H9 (cell line): ENCODE results near the gene TSPAN18. TPM values are rescaled to one million over a fixed set of nuclear protein-coding genes. Genes with fewer than 3 reads are reported as not detected.

Source experiments
- DNase-seq: peaks from one replicate; pipeline ENCODE4 v3.0.0-alpha.2; 2017
- H2AFZ ChIP-seq: one replicate; pipeline ENCODE4 v1.6.1; 2013; ENCODE audit warnings: mild to moderate bottlenecking, low read length, control low read depth, moderate library complexity
- H2AK5ac ChIP-seq: 2 replicates; pipeline ENCODE4 v1.6.1; 2013; ENCODE audit warnings: low read length, control low read depth, mixed read lengths; ENCODE audit not compliant: insufficient read length
- H2BK120ac ChIP-seq: one replicate; pipeline ENCODE4 v1.6.1; 2013; ENCODE audit warnings: low read depth, mild to moderate bottlenecking, low read length, control low read depth, inconsistent platforms; ENCODE audit not compliant: poor library complexity, severe bottlenecking
- H2BK12ac ChIP-seq: 2 replicates; pipeline ENCODE4 v1.6.1; 2013; ENCODE audit warnings: low read length, control low read depth, mixed read lengths, low read depth; ENCODE audit not compliant: insufficient read length
- H2BK15ac ChIP-seq: 2 replicates; pipeline ENCODE4 v1.6.1; 2013; ENCODE audit warnings: low read depth, low read length, control low read depth
- H2BK20ac ChIP-seq: one replicate; pipeline ENCODE4 v1.6.1; 2013; ENCODE audit warnings: low read depth, mild to moderate bottlenecking, low read length, control low read depth, inconsistent platforms; ENCODE audit not compliant: poor library complexity, severe bottlenecking
- H2BK5ac ChIP-seq: 2 replicates; pipeline ENCODE4 v1.6.1; 2013; ENCODE audit warnings: low read length, control low read depth, mixed read lengths; ENCODE audit not compliant: insufficient read length
- H3K14ac ChIP-seq: 2 replicates; pipeline ENCODE4 v1.6.1; 2013; ENCODE audit warnings: low read length, control low read depth; ENCODE audit not compliant: insufficient read depth
- H3K18ac ChIP-seq: 2 replicates; pipeline ENCODE4 v1.6.1; 2013; ENCODE audit warnings: low read depth, mild to moderate bottlenecking, mixed read lengths, low read length, control low read depth; ENCODE audit not compliant: insufficient read length
- H3K23ac ChIP-seq: 2 replicates; pipeline ENCODE4 v1.6.1; 2013; ENCODE audit warnings: low read length, control low read depth, mixed read lengths, low read depth; ENCODE audit not compliant: insufficient read length
- H3K23me2 ChIP-seq: 2 replicates; pipeline ENCODE4 v1.6.1; 2013; ENCODE audit warnings: low read depth, mild to moderate bottlenecking, mixed read lengths, low read length, control low read depth; ENCODE audit not compliant: insufficient read length, poor library complexity, severe bottlenecking
- H3K27ac ChIP-seq: 2 replicates; pipeline ENCODE4 v1.5.1; 2013; ENCODE audit warnings: low read length, control low read depth, mixed read lengths, low read depth; ENCODE audit not compliant: insufficient read length
- H3K27me3 ChIP-seq: 2 replicates; pipeline ENCODE4 v1.6.1; 2013; ENCODE audit warnings: low read length, control low read depth, inconsistent platforms; ENCODE audit not compliant: insufficient read depth
- H3K4ac ChIP-seq: 2 replicates; pipeline ENCODE4 v1.6.1; 2013; ENCODE audit warnings: low read depth, mild to moderate bottlenecking, control low read depth, inconsistent platforms, low read length, moderate library complexity
- H3K4me1 ChIP-seq: 2 replicates; pipeline ENCODE4 v1.6.1; 2013; ENCODE audit warnings: low read length, control low read depth, inconsistent platforms; ENCODE audit not compliant: insufficient read depth
- H3K4me2 ChIP-seq: 2 replicates; pipeline ENCODE4 v1.6.1; 2013; ENCODE audit warnings: low read length, control low read depth, mixed read lengths; ENCODE audit not compliant: insufficient read length, insufficient read depth
- H3K56ac ChIP-seq: 2 replicates; pipeline ENCODE4 v1.6.1; 2013; ENCODE audit warnings: low read depth, mild to moderate bottlenecking, mixed read lengths, low read length, control low read depth; ENCODE audit not compliant: insufficient read length
- H3K79me1 ChIP-seq: 2 replicates; pipeline ENCODE4 v1.6.1; 2013; ENCODE audit warnings: low read depth, mild to moderate bottlenecking, moderate library complexity, low read length, control low read depth, inconsistent platforms; ENCODE audit not compliant: insufficient read depth, poor library complexity, severe bottlenecking
- H3K79me2 ChIP-seq: 2 replicates; pipeline ENCODE4 v1.6.1; 2013; ENCODE audit warnings: low read length, control low read depth, inconsistent platforms; ENCODE audit not compliant: insufficient read depth
- H3K9ac ChIP-seq: 2 replicates; pipeline ENCODE4 v1.6.1; 2013; ENCODE audit warnings: low read length, control low read depth, mixed read lengths; ENCODE audit not compliant: insufficient read length; ENCODE audit errors: extremely low read depth
- H3K9me3 ChIP-seq: one replicate; pipeline ENCODE4 v1.6.1; 2013; ENCODE audit warnings: low read depth, low read length, inconsistent platforms; ENCODE audit not compliant: control insufficient read depth
- H3T11ph ChIP-seq: one replicate; pipeline ENCODE4 v1.6.1; 2013; ENCODE audit warnings: mild to moderate bottlenecking, low read length, control low read depth, inconsistent platforms
- H4K20me1 ChIP-seq: one replicate; pipeline ENCODE4 v1.6.1; 2013; ENCODE audit not compliant: control insufficient read depth, insufficient read length, insufficient read depth
- H4K5ac ChIP-seq: 2 replicates; pipeline ENCODE4 v1.6.1; 2013; ENCODE audit warnings: low read depth, mild to moderate bottlenecking, mixed read lengths, low read length, control low read depth; ENCODE audit not compliant: insufficient read length
- H4K8ac ChIP-seq: replicated peaks from 2 replicates; pipeline ENCODE4 v1.6.1; 2013; ENCODE audit warnings: low read length, control low read depth, mixed read lengths, low read depth; ENCODE audit not compliant: insufficient read length
- H4K91ac ChIP-seq: 2 replicates; pipeline ENCODE4 v1.6.1; 2013; ENCODE audit warnings: low read depth, mild to moderate bottlenecking, moderate library complexity, mixed read lengths, low read length, control low read depth; ENCODE audit not compliant: insufficient read length
- H3K27ac Mint-ChIP-seq, 3 experiments: 2 replicates in 2 of 3; 3 replicates in 1 of 3; pipeline ENCODE4 v1.8.0; 2020 to 2021; ENCODE audit warnings: mixed read lengths in 3 of 3, mild to moderate bottlenecking in 1 of 3, moderate library complexity in 1 of 3
- H3K27me3 Mint-ChIP-seq: 2 replicates; pipeline ENCODE4 v1.8.0; 2021; ENCODE audit warnings: low read depth, mild to moderate bottlenecking, moderate library complexity, mixed read lengths
- H3K36me3 Mint-ChIP-seq, 3 experiments: 2 replicates in 2 of 3; 3 replicates in 1 of 3; pipeline ENCODE4 v1.8.0; 2020 to 2021; ENCODE audit warnings: low read depth in 3 of 3, mixed read lengths in 3 of 3; ENCODE audit not compliant: insufficient read depth in 1 of 3
- H3K4me1 Mint-ChIP-seq, 2 experiments: 2 replicates each; pipeline ENCODE4 v1.8.0; 2020; ENCODE audit warnings: mixed read lengths in 2 of 2
- H3K4me3 Mint-ChIP-seq, 2 experiments: 2 replicates in 1 of 2; 3 replicates in 1 of 2; pipeline ENCODE4 v1.8.0; 2020 to 2021; ENCODE audit warnings: mild to moderate bottlenecking in 2 of 2, mixed read lengths in 2 of 2, moderate library complexity in 1 of 2
- H3K9me3 Mint-ChIP-seq, 2 experiments: 2 replicates in 1 of 2; 3 replicates in 1 of 2; pipeline ENCODE4 v1.8.0; 2020; ENCODE audit warnings: mild to moderate bottlenecking in 2 of 2, mixed read lengths in 2 of 2, moderate library complexity in 1 of 2
- WGBS: extraction: QIAGEN DNeasy Blood & Tissue Kit; methylation state at CpG from one replicate; pipeline ENCODE4 v1.1.7; 2013; ENCODE audit warnings: missing lambda C conversion rate, low lambda C conversion rate, mixed read lengths; ENCODE audit not compliant: insufficient read length; ENCODE audit errors: extremely low coverage; 5-methylcytosine and 5-hydroxymethylcytosine counted together
- total RNA-seq: library from RNA; stranded (reverse); gene quantifications from 2 replicates; pipeline ENCODE4 v1.2.1, GENCODE V29; 2021
- TF ChIP-seq, protein P1 (sequence below): fragments of 200-600 bp; sonication (generic); conservative IDR thresholded peaks from 3 replicates; pipeline ENCODE4 v1.8.0; 2021; ENCODE audit warnings: antibody characterized with exemption, mild to moderate bottlenecking

The TSPAN18 gene
- total RNA-seq, 1 experiment from 2014 or later = 25.3 TPM

- Histone ChIP-seq H2BK20ac (no peak overlapping the region), H2BK15ac (no peak overlapping the region), H3T11ph (no peak overlapping the region), H3K9me3 (no peaks in the 10 kb centered on the region), H3K4me2 (no peak overlapping the region), H3K56ac (no peak overlapping the region), H3K4me1 (peaks cover 12% of the 10 kb centered on the region; the same call in 1 of the 2 replicates), H3K14ac (no peak overlapping the region), H3K4ac (no peak overlapping the region), H3K27me3 (no peaks in the 10 kb centered on the region), H2BK5ac (no peak overlapping the region), H4K20me1 (no peaks in the 10 kb centered on the region), H3K9ac (no peak overlapping the region), H3K23ac (no peak overlapping the region), H2BK120ac (no peak overlapping the region), H2BK12ac (no peak overlapping the region), H3K23me2 (no peaks in the 10 kb centered on the region), H4K8ac (peak overlapping the region; percentile 2), H3K18ac (no peak overlapping the region), H4K91ac (no peak overlapping the region), H2AFZ (no peak overlapping the region), H3K79me2 (no peaks in the 10 kb centered on the region), H3K27ac (no peak overlapping the region), H2AK5ac (no peak overlapping the region), H3K79me1 (no peaks in the 10 kb centered on the region), H4K5ac (peak overlapping the region; percentile 10)
- Mint-ChIP-seq H3K9me3 (peaks cover 0 to 5% of the 10 kb centered on the region in 2 experiments; a peak in 1 of 5 replicates), H3K4me1 (peaks cover 47 to 63% of the 10 kb centered on the region in 2 experiments), H3K36me3 (no peaks in the 10 kb centered on the region; a peak in 1 of 7 replicates), H3K4me3 (no peak overlapping the region; a peak in 1 of 5 replicates), H3K27me3 (no peaks in the 10 kb centered on the region; the same call in 1 of the 2 replicates), H3K27ac (peak overlapping the region in 2 of 3 experiments; percentile 36 to 67; a peak in 2 of 7 replicates)
- TF ChIP-seq, protein P1, sequence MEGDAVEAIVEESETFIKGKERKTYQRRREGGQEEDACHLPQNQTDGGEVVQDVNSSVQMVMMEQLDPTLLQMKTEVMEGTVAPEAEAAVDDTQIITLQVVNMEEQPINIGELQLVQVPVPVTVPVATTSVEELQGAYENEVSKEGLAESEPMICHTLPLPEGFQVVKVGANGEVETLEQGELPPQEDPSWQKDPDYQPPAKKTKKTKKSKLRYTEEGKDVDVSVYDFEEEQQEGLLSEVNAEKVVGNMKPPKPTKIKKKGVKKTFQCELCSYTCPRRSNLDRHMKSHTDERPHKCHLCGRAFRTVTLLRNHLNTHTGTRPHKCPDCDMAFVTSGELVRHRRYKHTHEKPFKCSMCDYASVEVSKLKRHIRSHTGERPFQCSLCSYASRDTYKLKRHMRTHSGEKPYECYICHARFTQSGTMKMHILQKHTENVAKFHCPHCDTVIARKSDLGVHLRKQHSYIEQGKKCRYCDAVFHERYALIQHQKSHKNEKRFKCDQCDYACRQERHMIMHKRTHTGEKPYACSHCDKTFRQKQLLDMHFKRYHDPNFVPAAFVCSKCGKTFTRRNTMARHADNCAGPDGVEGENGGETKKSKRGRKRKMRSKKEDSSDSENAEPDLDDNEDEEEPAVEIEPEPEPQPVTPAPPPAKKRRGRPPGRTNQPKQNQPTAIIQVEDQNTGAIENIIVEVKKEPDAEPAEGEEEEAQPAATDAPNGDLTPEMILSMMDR = no peak
- DNase-seq = no peak
- no CpG with 5 or more reads among the region's 10 CpGs for WGBS
Observed at GRCh38 chr11:44790211-44790610, 63.4 kb downstream of the TSPAN18 start.
